K562 (cell line): ENCODE results near the gene TCF15. TPM values are rescaled to one million over a fixed set of nuclear protein-coding genes. Genes with fewer than 3 reads are reported as not detected.

Experiments
- ARID1B ChIP-seq: fragments of 450-650 bp; IDR thresholded peaks from 2 replicates; pipeline ENCODE4 v1.6.1; 2016; ENCODE audit warnings: antibody characterized with exemption, mild to moderate bottlenecking, inconsistent platforms
- ATF2 ChIP-seq: sonication (generic); formaldehyde crosslinking; IDR thresholded peaks from 2 replicates; pipeline ENCODE4 v1.8.1; 2022; ENCODE audit warnings: missing genetic modification reagents
- BCOR ChIP-seq: fragments of 450-650 bp; IDR thresholded peaks from 2 replicates; pipeline ENCODE4 v1.6.1; 2016
- CBFA2T3 ChIP-seq: fragments of 450-650 bp; IDR thresholded peaks from 2 replicates; pipeline ENCODE4 v1.6.1; 2017
- CHD2 ChIP-seq: IDR thresholded peaks from 2 replicates; pipeline ENCODE4 v1.6.1; 2011; ENCODE audit warnings: low read depth, low read length
- HNRNPLL ChIP-seq: fragments of 200-400 bp; formaldehyde crosslinking; IDR thresholded peaks from 2 replicates; pipeline ENCODE4 v1.6.1; 2017; ENCODE audit warnings: low read length, low read depth, mild to moderate bottlenecking; ENCODE audit not compliant: poor library complexity, severe bottlenecking
- PBX2 ChIP-seq, 2 experiments: IDR thresholded peaks in 1 of 2; conservative IDR thresholded peaks in 1 of 2; 2 replicates each; pipeline ENCODE4 v1.6.1; 2016; ENCODE audit warnings: low read depth in 2 of 2, mild to moderate bottlenecking in 1 of 2, missing compliant biosample characterization in 1 of 2, missing genetic modification characterization in 1 of 2, moderate library complexity in 1 of 2
- RBBP5 ChIP-seq: fragments of 200-600 bp; sonication (generic); IDR thresholded peaks from 2 replicates; pipeline ENCODE4 v1.6.1; 2012; ENCODE audit warnings: borderline replicate concordance, mild to moderate bottlenecking, low read length, control low read depth, inconsistent platforms; ENCODE audit not compliant: insufficient read depth, poor library complexity, severe bottlenecking
- TAF15 ChIP-seq: fragments of 200-400 bp; formaldehyde crosslinking; IDR thresholded peaks from 2 replicates; pipeline ENCODE4 v1.6.1; 2017; ENCODE audit warnings: mild to moderate bottlenecking, low read depth, low read length, moderate library complexity
- TCF3 ChIP-seq: sonication (generic); formaldehyde crosslinking; IDR thresholded peaks from 2 replicates; pipeline ENCODE4 v1.4.0; 2020; ENCODE audit warnings: mild to moderate bottlenecking, missing genetic modification reagents
- TFAP4 ChIP-seq: sonication (generic); formaldehyde crosslinking; IDR thresholded peaks from 2 replicates; pipeline ENCODE4 v1.8.0; 2022; ENCODE audit warnings: missing genetic modification reagents, mild to moderate bottlenecking, moderate library complexity, borderline replicate concordance
- ZNF174 ChIP-seq: fragments of 250-450 bp; sonication (Bioruptor Pico); IDR thresholded peaks from 2 replicates; pipeline ENCODE4 v1.4.0; 2020; ENCODE audit warnings: mild to moderate bottlenecking
- ZNF695 ChIP-seq: fragments of 450-650 bp; formaldehyde crosslinking; IDR thresholded peaks from 2 replicates; pipeline ENCODE4 v1.4.0; 2020; ENCODE audit warnings: mild to moderate bottlenecking, moderate library complexity
- ZNF696 ChIP-seq: fragments of 250-450 bp; sonication (Bioruptor Pico); conservative IDR thresholded peaks from 2 replicates; pipeline ENCODE4 v1.4.0; 2020; ENCODE audit warnings: mild to moderate bottlenecking, moderate library complexity
- ZNF79 ChIP-seq: fragments of 250-450 bp; sonication (Bioruptor Pico); IDR thresholded peaks from 2 replicates; pipeline ENCODE4 v1.4.0; 2020; ENCODE audit warnings: low read depth, mild to moderate bottlenecking, moderate library complexity
- polyA plus RNA-seq, 8 experiments: library from polyadenylated mRNA; depleted of rRNA in 4 of 8; stranded (reverse) in 5 of 8; unstranded in 3 of 8; fragments of >200 nt; fragmentation: Nextera tagmentation in 2 of 8; fragmentation: Illumina TruSeq in 1 of 8; extraction: Ambion mirVana in 2 of 8; extraction: Trizol in 1 of 8; gene quantifications; 2 replicates each; pipeline versions ENCODE4 v1.2.1 to v1.2.3, GENCODE V29; 2011 to 2014; ENCODE audit warnings: inconsistent platforms in 1 of 8, missing spikeins in 1 of 8
- total RNA-seq, 7 experiments: library from RNA; depleted of rRNA in 6 of 7; stranded (reverse); fragments of >200 nt in 6 of 7; fragmentation: Illumina TruSeq in 2 of 7; extraction: Trizol in 2 of 7; gene quantifications; 2 replicates each; pipeline versions ENCODE4 v1.2.1 to v1.2.3, GENCODE V29; 2011 to 2021; ENCODE audit warnings: low replicate concordance in 1 of 7
- TF ChIP-seq, protein P1 (sequence below): IDR thresholded peaks from 2 replicates; pipeline ENCODE4 v1.6.1; 2011; ENCODE audit warnings: borderline replicate concordance, low read depth, mild to moderate bottlenecking, moderate library complexity, low read length; ENCODE audit not compliant: insufficient read depth, poor library complexity, severe bottlenecking
- TF ChIP-seq, protein P2 (sequence below): fragments of 450-650 bp; formaldehyde crosslinking; IDR thresholded peaks from 2 replicates; pipeline ENCODE4 v1.4.0; 2020; ENCODE audit warnings: mild to moderate bottlenecking, mixed read lengths

The TCF15 gene
- total and polyA plus RNA-seq, 9 of the 15 experiments (the other 6 are each of a cell fraction or from before 2014, with no cell fraction given): 0.04 to 5.0 (median 1.2) TPM

- TF ChIP-seq RBBP5: peak; percentile 26
- no peak for TF ChIP-seq ZNF174 (CRISPR knock-in tag)
- TF ChIP-seq, protein P1, sequence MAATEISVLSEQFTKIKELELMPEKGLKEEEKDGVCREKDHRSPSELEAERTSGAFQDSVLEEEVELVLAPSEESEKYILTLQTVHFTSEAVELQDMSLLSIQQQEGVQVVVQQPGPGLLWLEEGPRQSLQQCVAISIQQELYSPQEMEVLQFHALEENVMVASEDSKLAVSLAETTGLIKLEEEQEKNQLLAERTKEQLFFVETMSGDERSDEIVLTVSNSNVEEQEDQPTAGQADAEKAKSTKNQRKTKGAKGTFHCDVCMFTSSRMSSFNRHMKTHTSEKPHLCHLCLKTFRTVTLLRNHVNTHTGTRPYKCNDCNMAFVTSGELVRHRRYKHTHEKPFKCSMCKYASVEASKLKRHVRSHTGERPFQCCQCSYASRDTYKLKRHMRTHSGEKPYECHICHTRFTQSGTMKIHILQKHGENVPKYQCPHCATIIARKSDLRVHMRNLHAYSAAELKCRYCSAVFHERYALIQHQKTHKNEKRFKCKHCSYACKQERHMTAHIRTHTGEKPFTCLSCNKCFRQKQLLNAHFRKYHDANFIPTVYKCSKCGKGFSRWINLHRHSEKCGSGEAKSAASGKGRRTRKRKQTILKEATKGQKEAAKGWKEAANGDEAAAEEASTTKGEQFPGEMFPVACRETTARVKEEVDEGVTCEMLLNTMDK: no peak
- no peak for TF ChIP-seq HNRNPLL
- TF ChIP-seq TFAP4: no peak
- TF ChIP-seq CHD2: no peak
- no peak for TF ChIP-seq ZNF79
- no peak for TF ChIP-seq ZNF696
- no peak for TF ChIP-seq ZNF695 (CRISPR knock-in tag)
- peak; percentile 30; the same call in 1 of the 2 replicates for TF ChIP-seq CBFA2T3
- TF ChIP-seq TAF15: no peak
- peak; percentile 23; the same call in 1 of the 2 replicates for TF ChIP-seq BCOR
- TF ChIP-seq, protein P2, sequence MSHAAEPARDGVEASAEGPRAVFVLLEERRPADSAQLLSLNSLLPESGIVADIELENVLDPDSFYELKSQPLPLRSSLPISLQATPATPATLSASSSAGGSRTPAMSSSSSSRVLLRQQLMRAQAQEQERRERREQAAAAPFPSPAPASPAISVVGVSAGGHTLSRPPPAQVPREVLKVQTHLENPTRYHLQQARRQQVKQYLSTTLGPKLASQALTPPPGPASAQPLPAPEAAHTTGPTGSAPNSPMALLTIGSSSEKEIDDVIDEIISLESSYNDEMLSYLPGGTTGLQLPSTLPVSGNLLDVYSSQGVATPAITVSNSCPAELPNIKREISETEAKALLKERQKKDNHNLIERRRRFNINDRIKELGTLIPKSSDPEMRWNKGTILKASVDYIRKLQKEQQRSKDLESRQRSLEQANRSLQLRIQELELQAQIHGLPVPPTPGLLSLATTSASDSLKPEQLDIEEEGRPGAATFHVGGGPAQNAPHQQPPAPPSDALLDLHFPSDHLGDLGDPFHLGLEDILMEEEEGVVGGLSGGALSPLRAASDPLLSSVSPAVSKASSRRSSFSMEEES (CRISPR knock-in tag): no peak
- TF ChIP-seq PBX2 (CRISPR knock-in tag; IDR thresholded peaks at IDR 0.05; ENCODE audit: low read depth): no peak
- peak; percentile 48; the same call in 1 of the 2 replicates for TF ChIP-seq PBX2 (tag; conservative IDR thresholded peaks at IDR 0.05; ENCODE audit: low read depth)
- peak; percentile 59 for TF ChIP-seq TCF3
- TF ChIP-seq ARID1B: peak; percentile 24; the same call in 1 of the 2 replicates
- TF ChIP-seq ATF2 (CRISPR knock-in tag): no peak
Measured at GRCh38 chr20:655726-656624, 45.9 kb upstream of the TCF15 start (continued).
